Measurements from ENCODE around the gene SUSD2.

- TF ChIP-seq POLR2A (IDR thresholded peaks at IDR 0.05; ENCODE audit: low read length) (no peak), PHF8 (IDR thresholded peaks at IDR 0.05; ENCODE audit: borderline replicate concordance, low read depth) (no peak)
Measured at GRCh38 chr22:24233235-24233634, 51.9 kb downstream of the SUSD2 start.

All from A549 (cell line).